ENCODE data around the gene CYP26B1. TPM values are rescaled to one million over a fixed set of nuclear protein-coding genes. Genes with fewer than 3 reads are reported as not detected.

Gene CYP26B1
- total RNA-seq, 1 experiment from 2014 or later = 0.42 TPM

DNA sequence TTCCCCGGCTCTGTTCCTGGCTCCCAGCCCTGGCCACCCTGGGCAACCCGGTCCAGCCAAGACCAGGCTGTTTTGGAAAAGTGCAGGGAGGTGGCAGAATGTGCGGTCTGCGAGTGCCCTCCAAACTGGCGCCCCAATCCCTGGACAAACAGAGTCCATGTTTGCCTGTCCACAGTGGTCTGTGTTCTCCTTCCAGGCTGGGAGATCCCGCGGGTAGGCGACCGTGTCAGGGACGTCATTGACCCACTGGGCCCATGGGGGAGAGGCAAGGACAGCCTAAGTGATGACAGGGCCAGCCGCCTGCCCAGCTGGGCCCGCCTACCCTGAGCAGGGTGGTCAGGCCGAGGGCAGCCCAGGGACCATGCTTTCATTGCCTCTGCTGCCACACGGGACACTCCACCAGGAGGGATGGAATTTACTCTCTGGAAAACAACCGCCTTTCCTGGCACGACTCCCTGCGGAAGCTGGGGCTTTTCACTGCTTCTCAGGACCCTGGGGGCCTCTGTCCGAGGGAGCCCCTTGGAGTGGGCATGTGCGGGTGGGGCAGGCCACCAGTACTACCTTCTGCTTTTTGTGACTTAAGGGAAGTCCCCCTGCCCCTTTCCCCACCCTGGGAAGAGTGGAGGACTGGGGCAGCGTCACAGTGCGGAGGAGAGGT lies 20.1 kb downstream of the CYP26B1 start:
- POLR2A ChIA-PET = no interaction called here
- no peak for ATAC-seq
- CTCF ChIA-PET = interaction anchor here (1.0 to 2.6 kb wide), 3 partner anchors 10 to 326 kb away, joined by 3 to 18 read pairs (median 3); no protein-coding TSS in a partner anchor
- H3K36me3 Mint-ChIP-seq = no peaks in the 10 kb centered on the region
- H3K27ac Mint-ChIP-seq = no peak overlapping the region
- TF ChIP-seq ZNF671 (CRISPR knock-in tag; IDR thresholded peaks at IDR 0.05) (no peak), ZNF416 (CRISPR knock-in tag; IDR thresholded peaks at IDR 0.05) (no peak), ZNF396 (CRISPR knock-in tag; IDR thresholded peaks at IDR 0.05; ENCODE audit: borderline replicate concordance) (no peak), ZNF423 (CRISPR knock-in tag; IDR thresholded peaks at IDR 0.05) (no peak), SMAD4 (CRISPR knock-in tag; IDR thresholded peaks at IDR 0.05) (no peak), FOXP1 (CRISPR knock-in tag; IDR thresholded peaks at IDR 0.05; ENCODE audit: borderline replicate concordance) (no peak), NFE2L1 (CRISPR knock-in tag; IDR thresholded peaks at IDR 0.05) (no peak), NR1H2 (CRISPR knock-in tag; IDR thresholded peaks at IDR 0.05) (no peak), HMGXB4 (CRISPR knock-in tag; IDR thresholded peaks at IDR 0.05) (no peak), CREB1 (CRISPR knock-in tag; IDR thresholded peaks at IDR 0.05) (no peak), E2F1 (CRISPR knock-in tag; IDR thresholded peaks at IDR 0.05) (no peak)
- TF ChIP-seq, protein P1, sequence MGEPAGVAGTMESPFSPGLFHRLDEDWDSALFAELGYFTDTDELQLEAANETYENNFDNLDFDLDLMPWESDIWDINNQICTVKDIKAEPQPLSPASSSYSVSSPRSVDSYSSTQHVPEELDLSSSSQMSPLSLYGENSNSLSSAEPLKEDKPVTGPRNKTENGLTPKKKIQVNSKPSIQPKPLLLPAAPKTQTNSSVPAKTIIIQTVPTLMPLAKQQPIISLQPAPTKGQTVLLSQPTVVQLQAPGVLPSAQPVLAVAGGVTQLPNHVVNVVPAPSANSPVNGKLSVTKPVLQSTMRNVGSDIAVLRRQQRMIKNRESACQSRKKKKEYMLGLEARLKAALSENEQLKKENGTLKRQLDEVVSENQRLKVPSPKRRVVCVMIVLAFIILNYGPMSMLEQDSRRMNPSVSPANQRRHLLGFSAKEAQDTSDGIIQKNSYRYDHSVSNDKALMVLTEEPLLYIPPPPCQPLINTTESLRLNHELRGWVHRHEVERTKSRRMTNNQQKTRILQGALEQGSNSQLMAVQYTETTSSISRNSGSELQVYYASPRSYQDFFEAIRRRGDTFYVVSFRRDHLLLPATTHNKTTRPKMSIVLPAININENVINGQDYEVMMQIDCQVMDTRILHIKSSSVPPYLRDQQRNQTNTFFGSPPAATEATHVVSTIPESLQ (CRISPR knock-in tag; IDR thresholded peaks at IDR 0.05) = no peak
- TF ChIP-seq, protein P2, sequence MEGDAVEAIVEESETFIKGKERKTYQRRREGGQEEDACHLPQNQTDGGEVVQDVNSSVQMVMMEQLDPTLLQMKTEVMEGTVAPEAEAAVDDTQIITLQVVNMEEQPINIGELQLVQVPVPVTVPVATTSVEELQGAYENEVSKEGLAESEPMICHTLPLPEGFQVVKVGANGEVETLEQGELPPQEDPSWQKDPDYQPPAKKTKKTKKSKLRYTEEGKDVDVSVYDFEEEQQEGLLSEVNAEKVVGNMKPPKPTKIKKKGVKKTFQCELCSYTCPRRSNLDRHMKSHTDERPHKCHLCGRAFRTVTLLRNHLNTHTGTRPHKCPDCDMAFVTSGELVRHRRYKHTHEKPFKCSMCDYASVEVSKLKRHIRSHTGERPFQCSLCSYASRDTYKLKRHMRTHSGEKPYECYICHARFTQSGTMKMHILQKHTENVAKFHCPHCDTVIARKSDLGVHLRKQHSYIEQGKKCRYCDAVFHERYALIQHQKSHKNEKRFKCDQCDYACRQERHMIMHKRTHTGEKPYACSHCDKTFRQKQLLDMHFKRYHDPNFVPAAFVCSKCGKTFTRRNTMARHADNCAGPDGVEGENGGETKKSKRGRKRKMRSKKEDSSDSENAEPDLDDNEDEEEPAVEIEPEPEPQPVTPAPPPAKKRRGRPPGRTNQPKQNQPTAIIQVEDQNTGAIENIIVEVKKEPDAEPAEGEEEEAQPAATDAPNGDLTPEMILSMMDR (IDR thresholded peaks at IDR 0.05) = no peak
- no peak for DNase-seq (ENCODE audit: low spot score)
- peaks cover 5% of the 10 kb centered on the region; the same call in 1 of the 2 replicates for H3K9me3 Mint-ChIP-seq
- H3K27me3 Mint-ChIP-seq (ENCODE audit: low read depth) = peaks cover 2% of the 10 kb centered on the region; the same call in 1 of the 2 replicates
- no peak overlapping the region for H3K4me3 Mint-ChIP-seq
- peaks cover 23% of the 10 kb centered on the region for H3K4me1 Mint-ChIP-seq

DNA sequence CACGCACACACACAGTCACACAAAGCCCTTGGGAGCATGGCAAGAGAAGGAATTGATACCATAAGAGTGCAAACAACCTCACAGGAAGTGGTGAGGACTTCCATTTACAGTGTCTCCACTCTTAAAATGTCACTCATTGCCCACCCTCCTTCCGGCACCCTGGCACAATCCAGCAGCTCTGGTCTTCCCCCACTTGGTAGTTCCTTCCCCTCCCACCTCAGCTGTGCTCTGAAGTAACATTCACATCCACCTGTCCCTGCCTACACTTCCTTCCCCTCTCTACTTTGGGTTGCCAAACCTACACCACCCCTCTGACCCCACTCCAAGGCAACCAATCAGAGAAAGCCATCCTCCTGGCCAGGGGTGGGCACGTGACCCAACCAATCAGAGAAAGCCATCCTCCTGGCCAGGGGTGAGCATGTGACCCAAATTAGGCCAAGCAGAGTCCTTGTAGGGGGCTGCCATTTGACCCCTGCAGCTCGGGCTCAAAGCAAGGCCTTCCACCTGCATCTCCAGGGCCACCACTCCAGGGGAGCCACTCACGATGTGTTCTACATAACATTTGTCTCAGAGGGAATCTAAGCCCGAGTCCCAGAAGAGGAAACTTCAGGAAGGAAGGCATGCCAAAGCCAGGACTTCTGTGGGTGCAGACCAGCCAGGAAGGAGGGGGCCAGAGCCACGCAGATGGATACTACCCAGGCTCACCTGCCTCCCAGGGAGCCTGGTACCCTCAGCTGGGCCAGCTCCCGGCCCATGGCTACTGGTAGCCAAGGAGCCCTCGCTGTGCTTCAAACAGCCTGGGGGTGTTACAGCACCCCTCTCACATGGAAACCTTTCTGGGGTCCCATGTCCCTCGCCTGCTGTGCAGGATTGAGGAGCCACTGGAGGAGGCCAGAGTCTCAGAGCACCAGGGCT lies 21.2 kb downstream of the CYP26B1 start:
- Mint-ChIP-seq H3K36me3 (no peaks in the 10 kb centered on the region), H3K27me3 (ENCODE audit: low read depth) (no peaks in the 10 kb centered on the region; the same call in 1 of the 2 replicates), H3K4me3 (no peak overlapping the region), H3K27ac (no peak overlapping the region; the same call in 1 of the 2 replicates), H3K4me1 (peaks cover 23% of the 10 kb centered on the region), H3K9me3 (peaks cover 10% of the 10 kb centered on the region; the same call in 1 of the 2 replicates)
- POLR2A ChIA-PET = no interaction called here
- DNase-seq (ENCODE audit: low spot score) (no peak), ATAC-seq (no peak)
- TF ChIP-seq, protein P3, sequence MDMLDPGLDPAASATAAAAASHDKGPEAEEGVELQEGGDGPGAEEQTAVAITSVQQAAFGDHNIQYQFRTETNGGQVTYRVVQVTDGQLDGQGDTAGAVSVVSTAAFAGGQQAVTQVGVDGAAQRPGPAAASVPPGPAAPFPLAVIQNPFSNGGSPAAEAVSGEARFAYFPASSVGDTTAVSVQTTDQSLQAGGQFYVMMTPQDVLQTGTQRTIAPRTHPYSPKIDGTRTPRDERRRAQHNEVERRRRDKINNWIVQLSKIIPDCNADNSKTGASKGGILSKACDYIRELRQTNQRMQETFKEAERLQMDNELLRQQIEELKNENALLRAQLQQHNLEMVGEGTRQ (CRISPR knock-in tag; IDR thresholded peaks at IDR 0.05) = 0 out of 2 replicates have a peak, but pooled peaks have one; percentile 28
- no peak for TF ChIP-seq NR1H2 (CRISPR knock-in tag; IDR thresholded peaks at IDR 0.05)
- CTCF ChIA-PET = no interaction called here

All from WTC11 (cell line).